SHP77 (cell line): Measurements from ENCODE around the gene MFAP1.

Source experiments
- DNase-seq, 2 experiments: peaks; one replicate each; lab custom pipeline; 2025; lab: John Stamatoyannopoulos, UW

Gene MFAP1

DNA sequence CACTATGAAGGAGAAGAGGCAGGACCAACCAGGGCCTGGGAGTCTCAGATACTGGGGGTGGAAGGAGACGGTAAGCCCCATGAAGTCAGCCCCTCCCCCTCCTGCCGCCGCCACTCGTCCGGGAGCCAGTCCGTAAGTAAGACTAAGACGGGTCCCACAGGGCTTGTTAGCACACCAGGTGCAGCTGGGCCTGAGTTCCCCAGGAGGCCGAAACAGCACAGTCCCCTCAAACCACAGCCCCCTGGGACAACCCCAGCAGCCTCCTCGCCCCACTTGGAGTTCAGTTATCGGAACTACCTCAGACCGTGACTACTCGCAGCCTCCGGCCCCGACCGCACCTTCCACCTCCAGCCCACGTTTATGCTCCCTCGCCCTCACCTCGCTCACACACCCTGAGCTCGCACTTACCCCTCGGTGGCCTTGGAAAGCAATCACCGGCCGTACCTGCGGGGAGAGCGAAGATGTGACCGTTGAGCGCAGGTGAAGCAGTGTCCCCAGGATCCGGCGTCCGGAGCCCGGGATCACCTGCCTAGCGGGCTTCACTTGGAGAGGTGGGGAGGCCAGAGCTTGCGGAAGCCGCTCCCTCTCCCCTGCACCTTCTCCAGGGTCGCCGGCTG lies 48.3 kb downstream of the MFAP1 start:
- DNase-seq: peak in 1 of 2 experiments; percentile 20

DNA sequence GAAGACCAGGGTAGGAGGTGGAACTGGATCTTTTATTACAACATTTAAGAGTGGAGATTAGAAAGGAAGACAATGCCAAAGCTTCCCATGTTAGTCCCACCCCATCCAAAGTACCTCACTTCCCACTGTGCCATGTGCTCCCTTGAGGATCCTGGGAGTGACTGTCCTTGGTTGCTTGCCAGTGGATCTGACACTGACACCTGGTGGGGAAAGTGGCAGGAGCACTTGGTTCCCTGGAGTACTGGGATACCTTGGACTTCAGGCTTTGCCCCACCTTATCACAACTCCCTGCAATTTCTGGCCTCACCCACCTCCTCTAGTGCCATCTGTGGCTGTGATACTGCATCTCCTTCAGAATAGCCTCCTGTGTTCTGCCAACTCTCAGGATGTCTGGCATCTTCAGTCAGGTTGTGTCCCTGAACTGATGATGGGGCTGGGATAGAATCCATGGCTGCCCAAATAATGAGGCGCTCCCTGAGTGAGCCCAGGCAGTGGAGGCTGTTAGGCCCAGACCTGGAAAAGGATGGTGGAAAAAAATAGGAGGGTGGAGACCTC lies 49.0 kb downstream of the MFAP1 start:
- peak; percentile 59 to 77 for DNase-seq

DNA sequence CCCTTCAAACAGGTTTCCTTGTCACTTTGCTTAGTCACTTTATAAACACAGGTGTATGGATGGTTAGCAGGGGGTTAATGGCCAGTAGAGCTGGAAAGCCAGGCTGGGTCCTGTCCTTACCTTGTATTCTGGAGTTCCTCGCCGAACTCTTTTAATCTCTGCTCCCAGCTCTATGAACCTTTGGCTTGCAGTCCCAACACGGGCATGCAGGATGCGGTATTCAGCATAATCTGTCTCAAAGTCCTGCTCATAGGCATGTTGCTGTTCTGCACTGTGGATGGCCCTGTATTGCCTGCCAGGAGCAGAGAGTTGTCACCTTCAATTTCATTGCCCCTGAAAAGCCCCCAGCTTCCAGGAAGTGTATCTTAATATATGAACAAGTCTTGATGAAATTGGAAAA lies 50.4 kb downstream of the MFAP1 start:
- no peak for DNase-seq

- no peak for DNase-seq
Observed at GRCh38 chr15:43772624-43773023, 51.9 kb downstream of the MFAP1 start.

DNA sequence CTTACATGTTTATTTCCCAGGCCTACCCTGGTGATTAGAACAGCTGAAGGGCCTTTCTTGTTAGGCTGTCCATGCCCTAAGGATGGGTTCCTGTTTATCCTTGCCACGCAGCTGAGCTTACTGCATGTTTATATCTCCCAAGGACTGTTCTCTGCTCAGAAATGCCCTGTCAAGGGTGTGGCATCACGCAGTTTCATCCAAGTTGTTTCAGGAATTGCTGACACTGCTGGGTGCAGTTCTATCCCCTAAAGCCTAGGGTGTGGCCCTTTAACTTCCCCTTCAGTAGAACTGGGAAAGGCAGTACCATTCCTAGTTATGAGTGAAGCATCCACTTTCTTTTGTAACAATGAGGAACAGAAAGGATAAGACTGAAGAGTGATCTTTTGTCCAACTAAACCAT lies 52.7 kb downstream of the MFAP1 start:
- no peak for DNase-seq

- peak; percentile 19 to 53 for DNase-seq
Observed at GRCh38 chr15:43769584-43770228, 54.8 kb downstream of the MFAP1 start.

DNA sequence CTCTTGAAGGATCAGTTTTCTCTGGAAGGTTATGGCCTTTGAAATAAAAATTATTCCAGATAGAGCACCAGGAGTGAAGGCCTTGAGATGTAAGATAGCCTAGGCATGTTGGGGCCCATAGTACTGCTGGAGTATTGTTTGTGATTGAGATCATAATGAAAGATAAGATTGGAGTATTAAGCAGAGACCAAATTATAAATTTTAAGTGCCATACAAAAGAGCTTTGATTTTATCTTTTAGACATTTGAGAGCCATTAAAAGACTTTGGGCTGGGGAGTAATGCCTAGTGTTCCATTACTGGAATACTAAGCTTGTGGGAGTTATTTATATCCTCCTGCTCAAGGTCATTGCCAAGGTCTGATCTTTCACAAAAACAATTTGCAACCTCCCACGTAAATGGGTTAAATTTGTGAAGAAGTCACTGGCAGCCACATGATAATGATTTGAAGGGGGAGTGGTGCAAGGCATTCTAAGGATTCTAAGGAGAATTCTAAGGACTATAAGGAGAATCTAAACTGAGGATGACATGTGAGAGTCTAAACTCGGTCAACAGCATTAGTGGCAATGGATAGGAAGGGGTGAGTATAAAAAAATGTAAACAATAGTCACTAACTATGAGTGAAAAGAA lies 60.6 kb downstream of the MFAP1 start:
- DNase-seq: no peak

GRCh38 chr15:43762824-43763223 lies 61.7 kb downstream of the MFAP1 start:
- DNase-seq: no peak
